Measurements from ENCODE around the gene TRIM51.
"Not testable (repeated sequence)": the region's sequence is repeated elsewhere in the genome, so short reads cannot be mapped to it uniquely, and the experiment has no call there.

TRIM51 gene

GRCh38 chr11:55882997-55883396 is at the start of gene TRIM51:
Gene TRIM51 (plus strand): TSS chr11:55883297. CDS start chr11:55885429, 2,132 bp downstream.
- DNase-seq: not testable (repeated sequence)

- DNase-seq: no peak
These were observed 44.6 kb upstream of the TRIM51 start, which contains the start of gene OR5D16 for GRCh38 chr11:55838452-55838851. Gene OR5D16 (plus strand): TSS chr11:55838752. CDS start chr11:55838752, 0 bp downstream.

- no peak for DNase-seq
These were observed 35.6 kb upstream of the TRIM51 start for GRCh38 chr11:55847453-55847852.

GRCh38 chr11:55849037-55849436 is 34.1 kb upstream of the TRIM51 start:
- no peak for DNase-seq

GRCh38 chr11:55852141-55852540 is 31.0 kb upstream of the TRIM51 start:
- DNase-seq: no peak

GRCh38 chr11:55854704-55855103 is 28.4 kb upstream of the TRIM51 start:
- no peak for DNase-seq

GRCh38 chr11:55867354-55867753 is 15.7 kb upstream of the TRIM51 start:
- DNase-seq: not testable (repeated sequence)

GRCh38 chr11:55872731-55873130 is 10.4 kb upstream of the TRIM51 start:
- DNase-seq: not testable (repeated sequence)

GRCh38 chr11:55873146-55873545 is 10.0 kb upstream of the TRIM51 start:
- not testable (repeated sequence) for DNase-seq

- not testable (repeated sequence) for DNase-seq
These were observed 1.9 kb downstream of the TRIM51 start for GRCh38 chr11:55884995-55885394.

- DNase-seq: not testable (repeated sequence)
These were observed 2.4 kb downstream of the TRIM51 start for GRCh38 chr11:55885481-55885880.

GRCh38 chr11:55895216-55895615 is 12.1 kb downstream of the TRIM51 start:
- no peak for DNase-seq

- DNase-seq: no peak
These were observed 19.2 kb downstream of the TRIM51 start for GRCh38 chr11:55902308-55902707.

- no peak for DNase-seq
These were observed 31.4 kb downstream of the TRIM51 start, which contains the start of gene OR5W2 for GRCh38 chr11:55914482-55914881. Gene OR5W2 (minus strand): TSS chr11:55914582. CDS start chr11:55914582, 0 bp downstream.

GRCh38 chr11:55920537-55920936 is 37.4 kb downstream of the TRIM51 start:
- no peak for DNase-seq

GRCh38 chr11:55936300-55936699 is 53.2 kb downstream of the TRIM51 start, which contains the start of gene OR5I1:
Gene OR5I1 (minus strand): TSS chr11:55936400. CDS start chr11:55936400, 0 bp downstream.
- no peak for DNase-seq
